ENCODE results near the gene FAM50B.
A peak's percentile ranks its signal among the peaks of the same experiment; 100 is the strongest.

Gene FAM50B

DNA sequence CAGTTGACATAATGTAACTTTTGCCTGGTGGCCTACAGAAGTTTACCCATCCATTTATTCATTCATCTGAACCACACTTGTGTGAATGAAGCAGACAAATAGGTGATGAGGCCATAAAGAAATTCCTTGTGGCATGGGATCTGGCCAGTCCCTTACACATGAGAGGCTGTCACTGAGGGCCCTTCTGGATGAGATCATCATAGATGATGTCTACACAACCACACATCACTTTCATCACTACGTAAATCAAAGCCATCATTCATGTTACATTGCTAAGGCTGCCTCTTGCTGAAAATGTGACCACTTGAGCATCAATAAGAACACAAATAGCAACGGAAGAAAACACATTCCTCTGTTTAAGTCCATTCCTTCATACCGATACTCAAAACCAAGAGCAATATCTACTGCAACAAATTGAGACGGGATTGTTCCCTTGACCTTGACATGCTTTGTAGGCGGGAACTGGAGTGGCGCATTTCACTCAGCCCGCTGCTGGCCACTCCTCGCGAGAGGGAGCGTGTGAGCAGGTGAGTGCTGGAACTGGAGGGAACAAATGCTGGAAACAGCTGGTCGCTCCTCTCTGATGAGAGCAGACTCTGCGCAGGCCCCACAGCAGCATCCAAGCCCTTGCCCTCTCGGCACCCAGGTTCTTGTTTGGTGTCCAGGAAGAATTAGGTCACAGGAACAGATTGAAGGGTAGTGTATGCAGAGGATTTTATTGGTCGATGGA, 49.3 kb downstream of the FAM50B start:
- DNase-seq, result no peak

DNA sequence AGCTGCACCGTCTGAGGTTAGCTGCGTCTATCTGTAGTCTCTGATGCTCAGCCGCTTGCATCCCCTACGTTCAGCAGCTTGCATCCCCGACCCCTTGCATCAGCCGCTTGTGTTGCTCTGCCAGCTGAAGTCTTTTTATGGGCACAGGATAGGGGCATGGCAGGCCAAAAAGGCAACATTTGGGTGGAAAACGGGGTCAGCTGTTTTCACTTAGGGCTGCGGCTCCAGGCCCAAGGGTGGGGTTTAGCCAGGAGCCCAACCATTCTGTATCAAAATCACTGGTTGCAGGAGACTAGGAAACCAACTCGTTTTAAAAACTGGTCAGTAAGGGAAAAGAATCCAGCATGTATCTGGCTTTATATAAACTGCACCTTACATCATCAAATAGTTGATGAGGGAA, 49.9 kb downstream of the FAM50B start:
- no peak for DNase-seq

DNA sequence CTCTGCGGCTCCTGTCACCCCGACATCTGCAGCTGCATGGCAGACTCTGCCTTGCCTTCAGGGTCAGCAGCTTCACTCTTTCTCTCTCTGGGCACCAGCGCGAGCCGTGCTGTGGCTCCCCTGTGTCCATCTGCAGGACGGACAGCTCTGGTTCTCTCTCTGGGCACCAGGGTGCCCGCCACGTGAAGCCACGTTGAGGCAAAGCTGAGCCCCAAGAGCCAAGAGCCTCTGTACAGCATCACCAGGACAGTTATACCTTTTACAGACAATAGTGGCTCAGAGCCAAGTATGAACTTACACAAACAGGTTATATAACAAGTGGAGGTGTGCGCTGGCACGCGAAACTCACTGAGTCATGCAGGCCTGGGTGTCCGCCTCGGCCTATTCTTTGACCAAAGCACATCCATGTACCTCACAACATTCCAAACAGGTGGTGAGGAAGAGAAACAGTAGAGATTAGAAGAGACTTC, 50.8 kb downstream of the FAM50B start:
- peak in 1 of 2 experiments; percentile 14 for DNase-seq

Data from SHP77 (cell line).